Stimulated activated naive CD8-positive, alpha-beta T cell treated with anti-CD3 and anti-CD28 coated beads, Interleukin-15, amount 100 ng/mL, for 72 hours (primary cell): Measurements from ENCODE around the gene PRR16.

Experiments used
- ATAC-seq: fragments of 150-1000 bp; cut with Tn5 transposase; 2 replicates; pipeline ENCODE4 v1.10.0; 2021; ENCODE audit warnings: mild to moderate bottlenecking, moderate library complexity
- DNase-seq, 2 donors: peaks; one replicate each; pipeline ENCODE4 v3.0.0; 2021 to 2022
- H3K27ac Mint-ChIP-seq, 2 donors: one replicate each; pipeline ENCODE4 v1.8.0; 2022; ENCODE audit warnings: mild to moderate bottlenecking in 2 of 2, mixed read lengths in 2 of 2, moderate library complexity in 2 of 2
- H3K27me3 Mint-ChIP-seq: one replicate; pipeline ENCODE4 v1.8.0; 2022; ENCODE audit warnings: mixed read lengths
- H3K4me1 Mint-ChIP-seq: one replicate; pipeline ENCODE4 v1.8.0; 2022; ENCODE audit warnings: mild to moderate bottlenecking, mixed read lengths
- H3K4me3 Mint-ChIP-seq, 2 donors: one replicate each; pipeline ENCODE4 v1.8.0; 2022; ENCODE audit warnings: mild to moderate bottlenecking in 2 of 2, mixed read lengths in 2 of 2, moderate library complexity in 1 of 2
- H3K9me3 Mint-ChIP-seq, 2 donors: one replicate each; pipeline ENCODE4 v1.8.0; 2022; ENCODE audit warnings: mixed read lengths in 2 of 2

Gene PRR16

GRCh38 chr5:120567066-120567465 is 103.0 kb downstream of the PRR16 start:
- no peak for ATAC-seq

GRCh38 chr5:120567921-120568320 is 103.8 kb downstream of the PRR16 start:
- Mint-ChIP-seq H3K9me3 (peaks cover 0 to 8% of the 10 kb centered on the region in 2 donors), H3K27ac (no peak overlapping the region), H3K4me3 (no peak overlapping the region), H3K4me1 (no peaks in the 10 kb centered on the region), H3K27me3 (no peaks in the 10 kb centered on the region)
- DNase-seq: no peak
- ATAC-seq: no peak

More at GRCh38 chr5:120567066-120567465, 103.0 kb downstream of the PRR16 start:
- H3K27me3 Mint-ChIP-seq: no peaks in the 10 kb centered on the region
- peaks cover 0 to 8% of the 10 kb centered on the region in 2 donors for H3K9me3 Mint-ChIP-seq
- no peak overlapping the region for H3K27ac Mint-ChIP-seq
- DNase-seq: no peak
- H3K4me1 Mint-ChIP-seq: no peaks in the 10 kb centered on the region
- no peak overlapping the region for H3K4me3 Mint-ChIP-seq

- no peaks in the 10 kb centered on the region for H3K4me1 Mint-ChIP-seq
- no peak for DNase-seq
- H3K9me3 Mint-ChIP-seq: peaks cover 0 to 3% of the 10 kb centered on the region in 2 donors
- no peak for ATAC-seq
- H3K27ac Mint-ChIP-seq: no peak overlapping the region
- no peak overlapping the region for H3K4me3 Mint-ChIP-seq
- H3K27me3 Mint-ChIP-seq: no peaks in the 10 kb centered on the region
Measured at GRCh38 chr5:120568711-120569110, 104.6 kb downstream of the PRR16 start.

GRCh38 chr5:120576588-120576987 is 112.5 kb downstream of the PRR16 start:
- Mint-ChIP-seq H3K4me1 (no peaks in the 10 kb centered on the region), H3K4me3 (no peak overlapping the region), H3K9me3 (peaks cover 0 to 20% of the 10 kb centered on the region in 2 donors), H3K27me3 (no peaks in the 10 kb centered on the region), H3K27ac (no peak overlapping the region)
- DNase-seq (no peak), ATAC-seq (no peak)

GRCh38 chr5:120582635-120583034 is 118.5 kb downstream of the PRR16 start:
- H3K9me3 Mint-ChIP-seq: peaks cover 5 to 15% of the 10 kb centered on the region in 2 donors
- no peaks in the 10 kb centered on the region for H3K4me1 Mint-ChIP-seq
- H3K27me3 Mint-ChIP-seq: no peaks in the 10 kb centered on the region
- DNase-seq (no peak), ATAC-seq (no peak)
- H3K4me3 Mint-ChIP-seq: no peak overlapping the region
- no peak overlapping the region for H3K27ac Mint-ChIP-seq

- H3K4me3 Mint-ChIP-seq: no peak overlapping the region
- peaks cover 2 to 5% of the 10 kb centered on the region in 2 donors for H3K9me3 Mint-ChIP-seq
- no peak for ATAC-seq
- no peak for DNase-seq
- no peaks in the 10 kb centered on the region for H3K27me3 Mint-ChIP-seq
- no peaks in the 10 kb centered on the region for H3K4me1 Mint-ChIP-seq
- no peak overlapping the region for H3K27ac Mint-ChIP-seq
Measured at GRCh38 chr5:120586646-120587045, 122.5 kb downstream of the PRR16 start.

- no peak overlapping the region for H3K4me3 Mint-ChIP-seq
- ATAC-seq (no peak), DNase-seq (no peak)
- no peak overlapping the region for H3K27ac Mint-ChIP-seq
- H3K27me3 Mint-ChIP-seq: no peaks in the 10 kb centered on the region
- H3K4me1 Mint-ChIP-seq: no peaks in the 10 kb centered on the region
- H3K9me3 Mint-ChIP-seq: peaks cover 0 to 8% of the 10 kb centered on the region in 2 donors
Measured at GRCh38 chr5:120591911-120592310, 127.8 kb downstream of the PRR16 start.

- H3K27ac Mint-ChIP-seq: no peak overlapping the region
- H3K9me3 Mint-ChIP-seq: peaks cover 0 to 16% of the 10 kb centered on the region in 2 donors
- ATAC-seq (no peak), DNase-seq (no peak)
- no peak overlapping the region for H3K4me3 Mint-ChIP-seq
- H3K4me1 Mint-ChIP-seq: no peaks in the 10 kb centered on the region
- no peaks in the 10 kb centered on the region for H3K27me3 Mint-ChIP-seq
Measured at GRCh38 chr5:120599576-120599975, 135.5 kb downstream of the PRR16 start.

- no peak overlapping the region for H3K27ac Mint-ChIP-seq
- no peak for ATAC-seq
- no peaks in the 10 kb centered on the region for H3K27me3 Mint-ChIP-seq
- no peaks in the 10 kb centered on the region for H3K4me1 Mint-ChIP-seq
- peaks cover 0 to 17% of the 10 kb centered on the region in 2 donors for H3K9me3 Mint-ChIP-seq
- DNase-seq: no peak
- no peak overlapping the region for H3K4me3 Mint-ChIP-seq
Measured at GRCh38 chr5:120600639-120601038, 136.5 kb downstream of the PRR16 start.

GRCh38 chr5:120602033-120602432 is 137.9 kb downstream of the PRR16 start:
- peaks cover 0 to 17% of the 10 kb centered on the region in 2 donors for H3K9me3 Mint-ChIP-seq
- no peak for ATAC-seq
- no peaks in the 10 kb centered on the region for H3K27me3 Mint-ChIP-seq
- no peak for DNase-seq
- no peak overlapping the region for H3K27ac Mint-ChIP-seq
- H3K4me1 Mint-ChIP-seq: no peaks in the 10 kb centered on the region
- H3K4me3 Mint-ChIP-seq: no peak overlapping the region

- Mint-ChIP-seq H3K9me3 (peaks cover 0 to 17% of the 10 kb centered on the region in 2 donors), H3K27me3 (no peaks in the 10 kb centered on the region), H3K27ac (no peak overlapping the region), H3K4me1 (no peaks in the 10 kb centered on the region), H3K4me3 (no peak overlapping the region)
- ATAC-seq (no peak), DNase-seq (no peak)
Measured at GRCh38 chr5:120604884-120605283, 140.8 kb downstream of the PRR16 start.

- no peak for DNase-seq
- Mint-ChIP-seq H3K4me1 (no peaks in the 10 kb centered on the region), H3K27me3 (no peaks in the 10 kb centered on the region), H3K9me3 (peaks cover 1 to 18% of the 10 kb centered on the region in 2 donors), H3K4me3 (no peak overlapping the region), H3K27ac (no peak overlapping the region)
- ATAC-seq: no peak
Measured at GRCh38 chr5:120605325-120606079, 141.4 kb downstream of the PRR16 start.

- Mint-ChIP-seq H3K4me3 (no peak overlapping the region), H3K27me3 (no peaks in the 10 kb centered on the region), H3K9me3 (peaks cover 12 to 15% of the 10 kb centered on the region in 2 donors), H3K4me1 (no peaks in the 10 kb centered on the region), H3K27ac (no peak overlapping the region)
- no peak for DNase-seq
- ATAC-seq: no peak
Measured at GRCh38 chr5:120609570-120609969, 145.5 kb downstream of the PRR16 start.

GRCh38 chr5:120610145-120610544 is 146.0 kb downstream of the PRR16 start:
- H3K9me3 Mint-ChIP-seq: peaks cover 12 to 14% of the 10 kb centered on the region in 2 donors

GRCh38 chr5:120613729-120614128 is 149.6 kb downstream of the PRR16 start:
- H3K4me3 Mint-ChIP-seq: no peak overlapping the region
- no peaks in the 10 kb centered on the region for H3K27me3 Mint-ChIP-seq
- H3K4me1 Mint-ChIP-seq: no peaks in the 10 kb centered on the region
- H3K27ac Mint-ChIP-seq: no peak overlapping the region
- DNase-seq (no peak), ATAC-seq (no peak)
- peaks cover 12 to 14% of the 10 kb centered on the region in 2 donors for H3K9me3 Mint-ChIP-seq

More at GRCh38 chr5:120610145-120610544, 146.0 kb downstream of the PRR16 start:
- DNase-seq: no peak
- no peak for ATAC-seq
- H3K4me1 Mint-ChIP-seq: no peaks in the 10 kb centered on the region
- H3K4me3 Mint-ChIP-seq: no peak overlapping the region
- H3K27me3 Mint-ChIP-seq: no peaks in the 10 kb centered on the region
- H3K27ac Mint-ChIP-seq: no peak overlapping the region

GRCh38 chr5:120614531-120615180 is 150.6 kb downstream of the PRR16 start:
- ATAC-seq: no peak
- peaks cover 12 to 14% of the 10 kb centered on the region in 2 donors for H3K9me3 Mint-ChIP-seq
- no peak for DNase-seq
- H3K27me3 Mint-ChIP-seq: no peaks in the 10 kb centered on the region
- no peaks in the 10 kb centered on the region for H3K4me1 Mint-ChIP-seq
- no peak overlapping the region for H3K27ac Mint-ChIP-seq
- H3K4me3 Mint-ChIP-seq: no peak overlapping the region
